Ascending aorta (tissue), 2 donors: ENCODE data around the gene FKRP. TPM values are rescaled to one million over a fixed set of nuclear protein-coding genes. Genes with fewer than 3 reads are reported as not detected.
A peak's percentile ranks its signal among the peaks of the same experiment; 100 is the strongest.

Experiments used
- DNase-seq, 2 donors: peaks; one replicate each; pipeline ENCODE4 v3.0.0-alpha.2; 2019; ENCODE audit warnings: low spot score in 2 of 2
- H3K27ac ChIP-seq, 2 donors: fragments of 200-600 bp; sonication (generic); one replicate each; pipeline ENCODE4 v1.5.1; 2016 to 2017; ENCODE audit warnings: mild to moderate bottlenecking in 1 of 2
- H3K27me3 ChIP-seq: fragments of 200-600 bp; sonication (generic); one replicate; pipeline ENCODE4 v1.5.1; 2017
- H3K36me3 ChIP-seq, 2 donors: fragments of 200-600 bp; sonication (generic); one replicate each; pipeline ENCODE4 v1.5.1; 2016
- H3K4me1 ChIP-seq, 2 donors: fragments of 200-600 bp; sonication (generic); one replicate each; pipeline ENCODE4 v1.5.1; 2016 to 2017; ENCODE audit warnings: mild to moderate bottlenecking in 1 of 2
- H3K4me3 ChIP-seq, 2 donors: fragments of 200-600 bp; sonication (generic); one replicate each; pipeline ENCODE4 v1.5.1; 2016 to 2017; ENCODE audit warnings: mild to moderate bottlenecking in 1 of 2
- H3K9me3 ChIP-seq, 2 donors: fragments of 200-600 bp; sonication (generic); one replicate each; pipeline ENCODE4 v1.5.1; 2016
- intact Hi-C: fragments of 100-400 bp; cut with DNase I; formaldehyde crosslinking; loops from one replicate; pipeline ENCODE4 v1.15.1; 2023
- total RNA-seq: library from RNA; depleted of rRNA; stranded (reverse); fragments of >200 nt; gene quantifications from one replicate; pipeline ENCODE4 v1.1.0, GENCODE V29; 2016
- TF ChIP-seq, protein P1 (sequence below), 3 experiments: fragments of 200-600 bp in 2 of 3; fragments of 450-650 bp in 1 of 3; sonication (generic) in 2 of 3; IDR thresholded peaks; one replicate each; pipeline ENCODE4 v1.5.1; 2016 to 2019; ENCODE audit warnings: antibody characterized with exemption in 3 of 3, mild to moderate bottlenecking in 1 of 3, moderate library complexity in 1 of 3

Gene FKRP
- total RNA-seq, 1 donor from 2014 or later: 11.8 TPM

DNA sequence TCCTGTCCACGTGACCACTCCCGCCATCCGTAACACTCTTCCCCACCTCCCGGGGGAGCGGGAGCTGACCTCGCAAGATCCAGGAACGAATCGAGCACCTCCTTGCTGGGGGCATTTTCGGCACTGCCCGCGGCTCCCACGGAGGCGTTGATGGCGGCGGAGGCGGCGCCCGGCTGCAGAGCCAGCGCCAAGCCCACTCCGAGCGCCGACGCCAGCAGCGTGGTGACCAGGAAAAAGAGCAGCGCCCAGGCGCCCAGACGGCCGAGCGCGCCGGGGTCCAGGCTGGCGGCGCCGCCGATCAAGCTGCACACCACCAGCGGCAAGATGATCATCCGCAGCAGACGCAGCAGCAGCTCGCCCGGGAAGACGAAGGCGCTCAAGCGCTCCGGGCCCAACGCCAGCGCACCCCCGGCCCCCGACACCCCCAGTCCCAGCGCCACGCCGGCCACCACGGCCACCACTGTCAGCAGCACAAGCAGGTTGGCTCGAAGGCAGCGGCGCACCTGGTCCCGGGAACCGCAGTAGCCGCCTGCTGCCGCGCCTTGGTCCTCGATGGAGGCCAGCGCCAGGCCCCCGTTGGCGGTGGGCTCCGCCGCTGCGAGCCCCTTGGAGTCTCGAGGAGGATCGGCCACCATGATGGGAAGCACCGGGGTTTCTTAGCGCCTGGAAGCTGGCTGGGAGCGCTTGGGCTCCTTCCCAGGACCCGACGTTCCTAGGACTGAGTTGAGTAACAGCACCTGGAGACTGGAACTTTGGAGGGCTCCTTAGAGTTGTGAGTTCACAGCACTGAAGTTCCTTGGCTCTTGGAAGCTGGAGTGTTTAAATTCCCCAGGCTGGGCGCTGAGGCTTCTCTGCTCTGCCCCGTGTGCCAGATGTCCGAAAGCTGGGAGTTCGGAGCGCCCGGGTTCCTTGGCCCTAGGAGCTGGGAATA lies 41.7 kb downstream of the FKRP start:
- Histone ChIP-seq H3K4me3 (peak overlapping the region; percentile 51 to 78), H3K27me3 (no peaks in the 10 kb centered on the region), H3K27ac (peak overlapping the region; percentile 74 to 81), H3K4me1 (peaks cover 0 to 3% of the 10 kb centered on the region in 2 donors), H3K9me3 (no peaks in the 10 kb centered on the region), H3K36me3 (peaks cover 0 to 3% of the 10 kb centered on the region in 2 donors)
- peak in 1 of 2 donors; percentile 76 for DNase-seq
- intact Hi-C loops: no loop called here
- TF ChIP-seq, protein P1, sequence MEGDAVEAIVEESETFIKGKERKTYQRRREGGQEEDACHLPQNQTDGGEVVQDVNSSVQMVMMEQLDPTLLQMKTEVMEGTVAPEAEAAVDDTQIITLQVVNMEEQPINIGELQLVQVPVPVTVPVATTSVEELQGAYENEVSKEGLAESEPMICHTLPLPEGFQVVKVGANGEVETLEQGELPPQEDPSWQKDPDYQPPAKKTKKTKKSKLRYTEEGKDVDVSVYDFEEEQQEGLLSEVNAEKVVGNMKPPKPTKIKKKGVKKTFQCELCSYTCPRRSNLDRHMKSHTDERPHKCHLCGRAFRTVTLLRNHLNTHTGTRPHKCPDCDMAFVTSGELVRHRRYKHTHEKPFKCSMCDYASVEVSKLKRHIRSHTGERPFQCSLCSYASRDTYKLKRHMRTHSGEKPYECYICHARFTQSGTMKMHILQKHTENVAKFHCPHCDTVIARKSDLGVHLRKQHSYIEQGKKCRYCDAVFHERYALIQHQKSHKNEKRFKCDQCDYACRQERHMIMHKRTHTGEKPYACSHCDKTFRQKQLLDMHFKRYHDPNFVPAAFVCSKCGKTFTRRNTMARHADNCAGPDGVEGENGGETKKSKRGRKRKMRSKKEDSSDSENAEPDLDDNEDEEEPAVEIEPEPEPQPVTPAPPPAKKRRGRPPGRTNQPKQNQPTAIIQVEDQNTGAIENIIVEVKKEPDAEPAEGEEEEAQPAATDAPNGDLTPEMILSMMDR (IDR thresholded peaks at IDR 0.05): no peak

DNA sequence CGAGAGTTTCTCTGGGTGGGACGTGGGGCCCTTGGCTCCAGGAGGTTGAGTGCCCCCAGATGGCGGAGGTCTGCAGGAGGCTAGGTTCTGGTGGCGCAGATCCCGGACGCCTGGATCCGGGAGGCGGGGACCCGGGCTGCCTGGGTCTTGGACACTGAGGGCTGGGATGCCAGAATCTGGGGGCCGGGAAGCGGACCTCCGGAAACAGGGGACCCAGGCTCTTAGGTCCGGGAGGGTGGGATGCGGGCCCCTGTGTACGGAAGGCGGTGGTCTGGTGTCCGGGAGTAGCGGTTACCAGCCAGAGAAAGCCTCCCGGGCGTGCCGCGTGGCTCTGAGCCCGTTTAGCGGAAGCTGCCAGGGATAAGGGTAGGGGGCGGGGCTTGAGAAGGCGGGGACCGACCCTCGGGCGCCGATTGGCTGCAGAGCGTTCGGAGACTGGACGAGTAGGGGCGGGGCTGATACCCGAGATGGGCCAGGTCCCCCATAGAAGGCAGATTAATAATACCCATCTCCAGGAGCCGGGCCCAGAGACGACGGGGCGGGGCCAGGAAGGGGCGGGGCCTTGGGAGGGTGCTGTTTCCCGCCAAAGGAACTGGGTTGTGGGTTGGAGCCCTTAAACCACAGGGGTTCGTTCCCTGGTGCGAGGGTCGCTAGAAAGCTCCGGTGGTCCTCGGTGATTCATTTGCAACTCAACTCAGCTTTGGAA lies 42.6 kb downstream of the FKRP start, which contains the start of gene SLC1A5:
Gene SLC1A5, minus strand, starts transcription at position 333 of the 706 bp plus-strand sequence. CDS start 629 bp downstream, outside the sequence.
- Histone ChIP-seq H3K36me3 (no peaks in the 10 kb centered on the region), H3K4me3 (peak within 1 kb of the TSS; percentile 51 to 78), H3K27ac (peak within 1 kb of the TSS; percentile 74 to 81), H3K27me3 (no peaks in the 10 kb centered on the region), H3K4me1 (peaks cover 0 to 3% of the 10 kb centered on the region in 2 donors), H3K9me3 (no peaks in the 10 kb centered on the region)
- intact Hi-C loops: no loop called here
- DNase-seq: peak; percentile 76 to 98
- TF ChIP-seq, protein P1 (IDR thresholded peaks at IDR 0.05): no peak

DNA sequence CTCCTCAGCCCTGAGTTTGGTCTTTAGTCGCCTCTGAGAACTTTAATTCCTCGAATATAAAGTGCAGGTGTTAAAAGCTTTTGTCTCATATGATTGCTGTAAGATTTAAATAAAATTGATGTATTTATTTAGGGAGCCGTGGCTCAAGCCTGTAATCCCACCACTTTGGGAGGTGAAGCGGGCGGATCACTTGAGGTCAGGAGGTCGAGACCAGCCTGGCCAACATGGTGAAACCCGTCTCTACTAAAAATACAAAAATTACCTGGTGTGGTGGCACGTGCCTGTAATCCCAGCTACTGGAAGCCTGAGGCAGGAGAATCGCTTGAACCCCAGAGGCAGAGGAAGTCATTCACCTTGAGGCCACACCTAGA lies 43.1 kb downstream of the FKRP start:
- H3K27ac ChIP-seq: no peak overlapping the region
- H3K9me3 ChIP-seq: no peaks in the 10 kb centered on the region
- H3K4me1 ChIP-seq: peaks cover 0 to 3% of the 10 kb centered on the region in 2 donors
- H3K36me3 ChIP-seq: no peaks in the 10 kb centered on the region
- H3K4me3 ChIP-seq: peak overlapping the region; percentile 51 to 78
- intact Hi-C loops: no loop called here
- TF ChIP-seq, protein P1 (IDR thresholded peaks at IDR 0.05): no peak
- no peak for DNase-seq
- H3K27me3 ChIP-seq: no peaks in the 10 kb centered on the region

DNA sequence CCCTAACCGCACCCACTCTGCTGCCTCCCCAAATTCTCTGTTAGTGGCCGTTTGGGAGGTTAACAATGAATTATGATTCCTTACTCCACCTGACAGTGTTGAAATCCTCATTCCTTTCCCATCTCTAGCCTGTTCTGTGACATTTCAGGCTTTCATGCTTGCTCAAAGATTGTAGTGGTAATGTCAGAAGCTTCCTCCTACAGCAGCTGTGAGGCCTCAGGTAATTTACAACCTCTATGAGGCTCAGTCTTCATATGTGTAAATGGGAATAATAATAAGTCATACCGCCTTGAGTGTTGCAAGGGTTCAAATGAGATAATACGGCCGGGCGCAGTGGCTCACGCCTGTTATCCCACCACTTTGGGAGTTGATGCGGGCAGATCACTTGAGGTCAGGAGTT lies 43.5 kb downstream of the FKRP start:
- Histone ChIP-seq H3K27me3 (no peaks in the 10 kb centered on the region), H3K36me3 (no peaks in the 10 kb centered on the region), H3K4me1 (peaks cover 0 to 3% of the 10 kb centered on the region in 2 donors), H3K27ac (no peak overlapping the region), H3K4me3 (no peak overlapping the region), H3K9me3 (no peaks in the 10 kb centered on the region)
- TF ChIP-seq, protein P1 (IDR thresholded peaks at IDR 0.05): no peak
- intact Hi-C loops: no loop called here
- no peak for DNase-seq

DNA sequence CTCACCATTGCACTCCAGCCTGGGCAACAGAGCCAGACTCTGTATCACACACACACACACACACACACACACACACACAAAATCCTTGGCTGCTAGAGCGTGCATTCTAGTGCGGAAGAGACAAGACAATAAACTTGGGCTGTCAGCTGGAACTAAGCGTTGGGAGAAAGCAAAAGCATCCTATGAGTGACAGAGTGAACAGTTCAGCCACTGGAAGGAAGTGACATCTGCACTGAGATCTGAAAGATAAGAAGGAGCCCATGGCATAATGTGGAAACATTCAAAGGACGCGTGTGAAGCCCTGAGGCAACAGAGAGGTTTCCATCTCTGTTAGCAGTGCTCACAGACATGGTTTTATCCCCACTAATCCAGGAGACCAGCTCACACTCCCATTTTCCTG lies 46.1 kb downstream of the FKRP start:
- Histone ChIP-seq H3K27me3 (no peaks in the 10 kb centered on the region), H3K27ac (no peak overlapping the region), H3K36me3 (no peaks in the 10 kb centered on the region), H3K4me1 (peaks cover 0 to 2% of the 10 kb centered on the region in 2 donors), H3K9me3 (no peaks in the 10 kb centered on the region), H3K4me3 (no peak overlapping the region)
- no peak for DNase-seq
- TF ChIP-seq, protein P1 (IDR thresholded peaks at IDR 0.05): no peak
- intact Hi-C loops: no loop called here
